GM21529 (cell line): ENCODE measurements around the gene RBM44.
"Not testable (repeated sequence)": the region's sequence is repeated elsewhere in the genome, so short reads cannot be mapped to it uniquely, and the experiment has no call there.

Experiments used
- ATAC-seq: cut with Tn5 transposase; IDR thresholded peaks from one replicate; pipeline ENCODE4 v1.9.1; 2021; ENCODE audit not compliant: unreplicated experiment

The RBM44 gene

GRCh38 chr2:237782181-237782580 is 16.4 kb upstream of the RBM44 start:
- no peak for ATAC-seq

GRCh38 chr2:237783678-237784077 is 14.9 kb upstream of the RBM44 start:
- ATAC-seq, result not testable (repeated sequence)

- ATAC-seq, result no peak
Observed at GRCh38 chr2:237786936-237787335, 11.6 kb upstream of the RBM44 start.

- no peak for ATAC-seq
Observed at GRCh38 chr2:237790353-237790752, 8.2 kb upstream of the RBM44 start.

- ATAC-seq, result no peak
Observed at GRCh38 chr2:237791977-237792727, 6.4 kb upstream of the RBM44 start.

GRCh38 chr2:237797253-237797652 is 1.3 kb upstream of the RBM44 start:
- no peak for ATAC-seq

GRCh38 chr2:237799060-237799428 is 465 bp downstream of the RBM44 start:
- no peak for ATAC-seq

- no peak for ATAC-seq
Observed at GRCh38 chr2:237801466-237801865, 2.9 kb downstream of the RBM44 start.

- ATAC-seq, result no peak
Observed at GRCh38 chr2:237806334-237806733, 7.8 kb downstream of the RBM44 start.

GRCh38 chr2:237815637-237816036 is 17.1 kb downstream of the RBM44 start:
- ATAC-seq, result no peak

- ATAC-seq, result no peak
Observed at GRCh38 chr2:237816531-237816930, 18.0 kb downstream of the RBM44 start.

- ATAC-seq, result no peak
Observed at GRCh38 chr2:237818066-237818473, 19.5 kb downstream of the RBM44 start.

- no peak for ATAC-seq
Observed at GRCh38 chr2:237819231-237819630, 20.7 kb downstream of the RBM44 start.

GRCh38 chr2:237820421-237820820 is 21.8 kb downstream of the RBM44 start:
- no peak for ATAC-seq

- no peak for ATAC-seq
Observed at GRCh38 chr2:237823544-237823943, 25.0 kb downstream of the RBM44 start.

GRCh38 chr2:237824085-237824484 is 25.5 kb downstream of the RBM44 start:
- ATAC-seq, result no peak

GRCh38 chr2:237827421-237827987 is 28.9 kb downstream of the RBM44 start:
- no peak for ATAC-seq

- ATAC-seq, result no peak
Observed at GRCh38 chr2:237830522-237830921, 31.9 kb downstream of the RBM44 start.

- ATAC-seq, result no peak
Observed at GRCh38 chr2:237833546-237833945, 35.0 kb downstream of the RBM44 start.

- no peak for ATAC-seq
Observed at GRCh38 chr2:237835372-237835771, 36.8 kb downstream of the RBM44 start.

GRCh38 chr2:237841051-237841450 is 42.5 kb downstream of the RBM44 start:
- no peak for ATAC-seq

- not testable (repeated sequence) for ATAC-seq
Observed at GRCh38 chr2:237848940-237849339, 50.4 kb downstream of the RBM44 start.

- no peak for ATAC-seq
Observed at GRCh38 chr2:237854295-237854694, 55.7 kb downstream of the RBM44 start.
